ENCODE results near the gene SOX3.

- TF ChIP-seq CTCF (IDR thresholded peaks at IDR 0.05; ENCODE audit: low read depth, low read length) (no peak), EZH2phosphoT487 (IDR thresholded peaks at IDR 0.05; ENCODE audit: low read depth) (no peak)
Measured at GRCh38 chrX:140475025-140475424, 29.8 kb downstream of the SOX3 start.
